ENCODE measurements around the gene DNAJB6.

DNAJB6 gene

GRCh38 chr7:157339777-157340677 lies 3.2 kb downstream of the DNAJB6 start:
- no peak overlapping the region for H3K27ac ChIP-seq

GRCh38 chr7:157347217-157347904 lies 10.6 kb downstream of the DNAJB6 start:
- Histone ChIP-seq H3K4me3 (no peak overlapping the region), H3K27me3 (no peaks in the 10 kb centered on the region), H3K9ac (no peak overlapping the region), H3K27ac (no peak overlapping the region), H4K20me1 (peaks cover 100% of the 10 kb centered on the region), H3K4me2 (peak overlapping the region; percentile 58), H3K36me3 (peaks cover 51% of the 10 kb centered on the region), H3K9me3 (no peaks in the 10 kb centered on the region), H3K4me1 (peaks cover 81% of the 10 kb centered on the region)
- no peak for TF ChIP-seq Cebpa-rat (IDR thresholded peaks at IDR 0.05)

More at GRCh38 chr7:157339777-157340677, 3.2 kb downstream of the DNAJB6 start:
- peak overlapping the region; percentile 97 for H3K4me2 ChIP-seq
- peaks cover 73% of the 10 kb centered on the region for H3K4me1 ChIP-seq
- no peaks in the 10 kb centered on the region for H3K27me3 ChIP-seq
- H3K36me3 ChIP-seq, result peaks cover 22% of the 10 kb centered on the region
- no peak for TF ChIP-seq Cebpa-rat (IDR thresholded peaks at IDR 0.05)
- peaks cover 79% of the 10 kb centered on the region for H4K20me1 ChIP-seq
- no peak overlapping the region for H3K4me3 ChIP-seq
- H3K9me3 ChIP-seq, result no peaks in the 10 kb centered on the region
- peak overlapping the region; percentile 41; the same call in 1 of the 2 replicates for H3K9ac ChIP-seq

- no peak overlapping the region for H3K4me3 ChIP-seq
- H4K20me1 ChIP-seq, result peaks cover 100% of the 10 kb centered on the region
- no peak for TF ChIP-seq Cebpa-rat (IDR thresholded peaks at IDR 0.05)
- H3K27me3 ChIP-seq, result no peaks in the 10 kb centered on the region
- peaks cover 85% of the 10 kb centered on the region for H3K4me1 ChIP-seq
- no peak overlapping the region for H3K9ac ChIP-seq
- no peak overlapping the region for H3K27ac ChIP-seq
- H3K9me3 ChIP-seq, result no peaks in the 10 kb centered on the region
- H3K4me2 ChIP-seq, result no peak overlapping the region
- peaks cover 52% of the 10 kb centered on the region; the same call in 1 of the 2 replicates for H3K36me3 ChIP-seq
These were observed 11.7 kb downstream of the DNAJB6 start for GRCh38 chr7:157348548-157348947.

- Histone ChIP-seq H3K27ac (no peak overlapping the region), H3K4me2 (peak overlapping the region; percentile 43; the same call in 1 of the 2 replicates), H3K4me1 (peaks cover 81% of the 10 kb centered on the region), H3K36me3 (peaks cover 78% of the 10 kb centered on the region), H4K20me1 (peaks cover 100% of the 10 kb centered on the region), H3K9ac (no peak overlapping the region), H3K27me3 (no peaks in the 10 kb centered on the region), H3K4me3 (no peak overlapping the region), H3K9me3 (no peaks in the 10 kb centered on the region; the same call in 1 of the 2 replicates)
- no peak for TF ChIP-seq Cebpa-rat (IDR thresholded peaks at IDR 0.05)
These were observed 15.7 kb downstream of the DNAJB6 start for GRCh38 chr7:157352516-157352915.

GRCh38 chr7:157355784-157356511 lies 19.1 kb downstream of the DNAJB6 start:
- Histone ChIP-seq H3K27ac (peak overlapping the region; percentile 16), H4K20me1 (peaks cover 100% of the 10 kb centered on the region), H3K36me3 (peaks cover 86% of the 10 kb centered on the region)

GRCh38 chr7:157357129-157358040 lies 20.6 kb downstream of the DNAJB6 start:
- H3K4me2 ChIP-seq, result peak overlapping the region; percentile 36; the same call in 1 of the 2 replicates
- 0 out of 2 replicates have a peak overlapping the region, but pooled peaks have one; percentile 24 for H3K27ac ChIP-seq
- no peaks in the 10 kb centered on the region for H3K27me3 ChIP-seq
- peaks cover 100% of the 10 kb centered on the region for H4K20me1 ChIP-seq
- H3K4me3 ChIP-seq, result no peak overlapping the region
- no peaks in the 10 kb centered on the region; the same call in 1 of the 2 replicates for H3K9me3 ChIP-seq
- peaks cover 89% of the 10 kb centered on the region for H3K36me3 ChIP-seq
- H3K9ac ChIP-seq, result no peak overlapping the region
- no peak for TF ChIP-seq Cebpa-rat (IDR thresholded peaks at IDR 0.05)
- peaks cover 54% of the 10 kb centered on the region for H3K4me1 ChIP-seq

More at GRCh38 chr7:157355784-157356511, 19.1 kb downstream of the DNAJB6 start:
- no peak overlapping the region for H3K4me3 ChIP-seq
- no peaks in the 10 kb centered on the region for H3K27me3 ChIP-seq
- TF ChIP-seq Cebpa-rat (IDR thresholded peaks at IDR 0.05), result no peak
- H3K4me1 ChIP-seq, result peaks cover 68% of the 10 kb centered on the region
- H3K9me3 ChIP-seq, result no peaks in the 10 kb centered on the region; the same call in 1 of the 2 replicates
- H3K4me2 ChIP-seq, result peak overlapping the region; percentile 50
- no peak overlapping the region for H3K9ac ChIP-seq

- Histone ChIP-seq H3K9me3 (no peaks in the 10 kb centered on the region; the same call in 1 of the 2 replicates), H3K4me2 (no peak overlapping the region), H3K4me1 (peaks cover 46% of the 10 kb centered on the region), H3K27me3 (no peaks in the 10 kb centered on the region), H3K9ac (no peak overlapping the region), H3K27ac (no peak overlapping the region), H4K20me1 (peaks cover 100% of the 10 kb centered on the region), H3K4me3 (no peak overlapping the region), H3K36me3 (peaks cover 89% of the 10 kb centered on the region)
- no peak for TF ChIP-seq Cebpa-rat (IDR thresholded peaks at IDR 0.05)
These were observed 21.4 kb downstream of the DNAJB6 start for GRCh38 chr7:157358041-157358752.

- H3K4me3 ChIP-seq, result no peak overlapping the region
- no peak overlapping the region for H3K27ac ChIP-seq
- no peak overlapping the region for H3K4me2 ChIP-seq
- H3K36me3 ChIP-seq, result peaks cover 94% of the 10 kb centered on the region
- H3K9me3 ChIP-seq, result no peaks in the 10 kb centered on the region; the same call in 1 of the 2 replicates
- no peak overlapping the region for H3K9ac ChIP-seq
- H4K20me1 ChIP-seq, result peaks cover 100% of the 10 kb centered on the region
- no peak for TF ChIP-seq Cebpa-rat (IDR thresholded peaks at IDR 0.05)
- peaks cover 40% of the 10 kb centered on the region for H3K4me1 ChIP-seq
- no peaks in the 10 kb centered on the region for H3K27me3 ChIP-seq
These were observed 21.9 kb downstream of the DNAJB6 start for GRCh38 chr7:157358753-157359096.

Data from BLaER1 (cell line).